Measurements from ENCODE around the gene GREM2.

GREM2 gene

GRCh38 chr1:240609527-240610060, 2.4 kb downstream of the GREM2 start:
- DNase-seq: no peak

GRCh38 chr1:240608707-240609106, 3.2 kb downstream of the GREM2 start:
- DNase-seq: no peak

- no peak for DNase-seq
These were observed 4.9 kb downstream of the GREM2 start for GRCh38 chr1:240607006-240607405.

- DNase-seq: peak; percentile 23
These were observed 9.8 kb downstream of the GREM2 start for GRCh38 chr1:240602189-240602588.

GRCh38 chr1:240599830-240600229, 12.1 kb downstream of the GREM2 start:
- DNase-seq: no peak

- DNase-seq: no peak
These were observed 12.7 kb downstream of the GREM2 start for GRCh38 chr1:240599299-240599698.

- no peak for DNase-seq
These were observed 13.5 kb downstream of the GREM2 start for GRCh38 chr1:240598216-240599001.

GRCh38 chr1:240597153-240597745, 14.7 kb downstream of the GREM2 start:
- no peak for DNase-seq

- DNase-seq: no peak
These were observed 16.5 kb downstream of the GREM2 start for GRCh38 chr1:240595476-240595875.

- no peak for DNase-seq
These were observed 20.4 kb downstream of the GREM2 start for GRCh38 chr1:240591564-240591963.

GRCh38 chr1:240591078-240591477, 20.9 kb downstream of the GREM2 start:
- DNase-seq: no peak

GRCh38 chr1:240589585-240590110, 22.3 kb downstream of the GREM2 start:
- no peak for DNase-seq

GRCh38 chr1:240586006-240586405, 25.9 kb downstream of the GREM2 start:
- DNase-seq: no peak

- peak; percentile 84 for DNase-seq
These were observed 29.0 kb downstream of the GREM2 start for GRCh38 chr1:240582953-240583352.

GRCh38 chr1:240579511-240579910, 32.4 kb downstream of the GREM2 start:
- no peak for DNase-seq

- DNase-seq: no peak
These were observed 34.9 kb downstream of the GREM2 start for GRCh38 chr1:240577095-240577494.

- peak; percentile 75 for DNase-seq
These were observed 35.8 kb downstream of the GREM2 start for GRCh38 chr1:240575981-240576662.

GRCh38 chr1:240572328-240572727, 39.6 kb downstream of the GREM2 start:
- no peak for DNase-seq

- no peak for DNase-seq
These were observed 40.2 kb downstream of the GREM2 start for GRCh38 chr1:240571782-240572181.

- DNase-seq: no peak
These were observed 44.9 kb downstream of the GREM2 start for GRCh38 chr1:240567066-240567465.

- no peak for DNase-seq
These were observed 49.2 kb downstream of the GREM2 start for GRCh38 chr1:240562779-240563178.

- DNase-seq: peak; percentile 26
These were observed 49.8 kb downstream of the GREM2 start for GRCh38 chr1:240562111-240562590.

- peak; percentile 30 for DNase-seq
These were observed 52.2 kb downstream of the GREM2 start for GRCh38 chr1:240559781-240560180.
